Dendritic cell treated with granulocyte-macrophage colony-stimulating factor and Interleukin-4, amounts not matched to agents 40 ng/mL and 50 ng/mL, for 4 days (primary cell): ENCODE measurements around the gene SH3D21.
A peak's percentile ranks its signal among the peaks of the same experiment; 100 is the strongest.

Source experiments
- H3K27ac Mint-ChIP-seq: one replicate; pipeline ENCODE4 v1.8.0; 2022; ENCODE audit warnings: mild to moderate bottlenecking, mixed read lengths
- H3K27me3 Mint-ChIP-seq: one replicate; pipeline ENCODE4 v1.8.0; 2022; ENCODE audit warnings: mild to moderate bottlenecking, mixed read lengths
- H3K36me3 Mint-ChIP-seq: one replicate; pipeline ENCODE4 v1.8.0; 2022; ENCODE audit warnings: low read depth, mixed read lengths
- H3K4me1 Mint-ChIP-seq: one replicate; pipeline ENCODE4 v1.8.0; 2022; ENCODE audit warnings: low read depth, mixed read lengths
- H3K4me3 Mint-ChIP-seq: one replicate; pipeline ENCODE4 v1.8.0; 2022; ENCODE audit warnings: mild to moderate bottlenecking, moderate library complexity, mixed read lengths
- H3K9me3 Mint-ChIP-seq: one replicate; pipeline ENCODE4 v1.8.0; 2022; ENCODE audit warnings: mixed read lengths
- intact Hi-C: fragments of 100-400 bp; cut with micrococcal nuclease; formaldehyde crosslinking; loops from one replicate; pipeline ENCODE4 v1.15.0; 2022

SH3D21 gene

GRCh38 chr1:36327421-36328087, 21.4 kb downstream of the SH3D21 start:
- Mint-ChIP-seq H3K36me3 (no peaks in the 10 kb centered on the region), H3K4me1 (peaks cover 54% of the 10 kb centered on the region), H3K4me3 (no peak overlapping the region), H3K27ac (peak overlapping the region; percentile 39), H3K27me3 (peaks cover 41% of the 10 kb centered on the region), H3K9me3 (no peaks in the 10 kb centered on the region)
- intact Hi-C loops, result no loop called here

- Mint-ChIP-seq H3K36me3 (no peaks in the 10 kb centered on the region), H3K9me3 (no peaks in the 10 kb centered on the region), H3K27me3 (peaks cover 41% of the 10 kb centered on the region), H3K4me1 (peaks cover 54% of the 10 kb centered on the region), H3K4me3 (no peak overlapping the region), H3K27ac (peak overlapping the region; percentile 39)
- intact Hi-C loops, result no loop called here
Observed at GRCh38 chr1:36328088-36328480, 21.9 kb downstream of the SH3D21 start.

- Mint-ChIP-seq H3K27ac (peak overlapping the region; percentile 39), H3K9me3 (no peaks in the 10 kb centered on the region), H3K4me3 (no peak overlapping the region), H3K36me3 (no peaks in the 10 kb centered on the region), H3K4me1 (peaks cover 53% of the 10 kb centered on the region), H3K27me3 (peaks cover 41% of the 10 kb centered on the region)
- intact Hi-C loops, result no loop called here
Observed at GRCh38 chr1:36328713-36329112, 22.5 kb downstream of the SH3D21 start.

DNA sequence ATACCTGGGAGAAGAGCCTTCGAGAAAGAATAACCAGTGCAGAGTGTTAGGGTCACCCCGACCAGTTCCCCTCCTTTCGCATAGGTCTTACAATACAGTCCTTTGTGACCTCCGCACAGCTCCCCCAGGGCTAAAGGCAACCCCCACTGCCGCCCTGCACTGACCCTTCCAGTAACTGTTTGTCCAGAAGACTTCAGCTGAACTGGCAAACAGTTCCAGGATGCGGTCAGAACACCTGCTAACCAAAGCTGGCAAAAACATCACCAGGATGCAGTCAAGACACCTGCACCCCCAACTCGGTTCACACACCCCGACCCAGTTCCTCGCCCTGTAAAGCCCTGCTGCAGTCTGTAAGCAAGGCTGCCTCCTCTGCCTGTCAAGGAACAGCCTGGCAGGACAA, 23.6 kb downstream of the SH3D21 start:
- Mint-ChIP-seq H3K9me3 (no peaks in the 10 kb centered on the region), H3K36me3 (no peaks in the 10 kb centered on the region), H3K27ac (peak overlapping the region; percentile 18), H3K4me3 (no peak overlapping the region), H3K4me1 (peaks cover 42% of the 10 kb centered on the region), H3K27me3 (peaks cover 35% of the 10 kb centered on the region)
- intact Hi-C loops, result no loop called here

GRCh38 chr1:36330940-36331339, 24.8 kb downstream of the SH3D21 start:
- H3K4me1 Mint-ChIP-seq, result peaks cover 39% of the 10 kb centered on the region
- peak overlapping the region; percentile 18 for H3K27ac Mint-ChIP-seq
- no peaks in the 10 kb centered on the region for H3K9me3 Mint-ChIP-seq
- intact Hi-C loops, result no loop called here
- H3K27me3 Mint-ChIP-seq, result peaks cover 31% of the 10 kb centered on the region
- H3K36me3 Mint-ChIP-seq, result no peaks in the 10 kb centered on the region
- no peak overlapping the region for H3K4me3 Mint-ChIP-seq

- Mint-ChIP-seq H3K9me3 (no peaks in the 10 kb centered on the region), H3K4me3 (no peak overlapping the region), H3K27ac (peak overlapping the region; percentile 8), H3K27me3 (peaks cover under 1% of the 10 kb centered on the region), H3K4me1 (peaks cover 33% of the 10 kb centered on the region), H3K36me3 (peaks cover 49% of the 10 kb centered on the region)
- intact Hi-C loops, result no loop called here
Observed at GRCh38 chr1:36337830-36338229, 31.7 kb downstream of the SH3D21 start.

GRCh38 chr1:36339215-36339614, 33.0 kb downstream of the SH3D21 start:
- Mint-ChIP-seq H3K27me3 (no peaks in the 10 kb centered on the region), H3K4me1 (peaks cover 47% of the 10 kb centered on the region), H3K9me3 (no peaks in the 10 kb centered on the region), H3K36me3 (peaks cover 63% of the 10 kb centered on the region), H3K27ac (peak overlapping the region; percentile 53), H3K4me3 (no peak overlapping the region)
- intact Hi-C loops, result no loop called here

GRCh38 chr1:36339615-36340014, 33.4 kb downstream of the SH3D21 start:
- Mint-ChIP-seq H3K9me3 (no peaks in the 10 kb centered on the region), H3K4me3 (no peak overlapping the region), H3K36me3 (peaks cover 67% of the 10 kb centered on the region), H3K27ac (peak overlapping the region; percentile 53), H3K4me1 (peaks cover 51% of the 10 kb centered on the region), H3K27me3 (no peaks in the 10 kb centered on the region)
- intact Hi-C loops, result no loop called here

- intact Hi-C loops, result loop anchor here (1.0 kb wide), 1 partner anchor 28 kb away; no protein-coding TSS in a partner anchor
- Mint-ChIP-seq H3K27me3 (no peaks in the 10 kb centered on the region), H3K27ac (no peak overlapping the region), H3K36me3 (peaks cover 88% of the 10 kb centered on the region), H3K4me3 (no peak overlapping the region), H3K4me1 (peaks cover 57% of the 10 kb centered on the region), H3K9me3 (no peaks in the 10 kb centered on the region)
Observed at GRCh38 chr1:36341626-36342320, 35.6 kb downstream of the SH3D21 start.

- Mint-ChIP-seq H3K4me3 (no peak overlapping the region), H3K4me1 (peaks cover 57% of the 10 kb centered on the region), H3K36me3 (peaks cover 97% of the 10 kb centered on the region), H3K9me3 (no peaks in the 10 kb centered on the region), H3K27ac (peak overlapping the region; percentile 35), H3K27me3 (no peaks in the 10 kb centered on the region)
- intact Hi-C loops, result loop anchor here (1.0 kb wide), 2 partner anchors 27 to 78 kb away; no protein-coding TSS in a partner anchor
Observed at GRCh38 chr1:36342426-36343185, 36.4 kb downstream of the SH3D21 start.

- H3K27ac Mint-ChIP-seq, result peak overlapping the region; percentile 8
Observed at GRCh38 chr1:36343651-36344394, 37.7 kb downstream of the SH3D21 start.

GRCh38 chr1:36344395-36344680, 38.2 kb downstream of the SH3D21 start:
- Mint-ChIP-seq H3K9me3 (no peaks in the 10 kb centered on the region), H3K27me3 (no peaks in the 10 kb centered on the region), H3K27ac (peak overlapping the region; percentile 8), H3K36me3 (peaks cover 100% of the 10 kb centered on the region), H3K4me3 (no peak overlapping the region), H3K4me1 (peaks cover 54% of the 10 kb centered on the region)
- intact Hi-C loops, result no loop called here

More at GRCh38 chr1:36343651-36344394, 37.7 kb downstream of the SH3D21 start:
- intact Hi-C loops, result loop anchor here (1.0 kb wide), 1 partner anchor 76 kb away; no protein-coding TSS in a partner anchor
- no peaks in the 10 kb centered on the region for H3K27me3 Mint-ChIP-seq
- peaks cover 55% of the 10 kb centered on the region for H3K4me1 Mint-ChIP-seq
- no peak overlapping the region for H3K4me3 Mint-ChIP-seq
- peaks cover 100% of the 10 kb centered on the region for H3K36me3 Mint-ChIP-seq
- H3K9me3 Mint-ChIP-seq, result no peaks in the 10 kb centered on the region

DNA sequence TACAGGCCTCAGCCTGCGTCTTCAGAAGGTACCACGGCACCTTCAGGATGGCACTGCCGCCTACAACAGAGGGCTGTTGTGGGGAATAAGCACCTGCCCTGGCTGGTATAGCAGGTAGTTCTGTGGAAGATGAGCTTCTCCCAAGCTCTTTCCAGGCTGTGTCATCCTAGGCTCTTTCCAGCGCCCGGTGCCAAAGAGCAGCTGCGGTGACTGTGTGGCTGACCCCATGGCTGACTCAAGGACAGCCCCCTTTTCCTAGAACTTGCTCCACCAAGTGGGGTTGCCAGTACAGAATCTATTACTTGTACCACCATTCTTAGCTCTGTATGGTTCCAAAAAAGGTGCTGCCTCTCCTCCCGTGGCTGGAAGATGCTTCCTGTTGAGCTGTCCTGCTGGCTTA, 39.2 kb downstream of the SH3D21 start:
- peaks cover 99% of the 10 kb centered on the region for H3K36me3 Mint-ChIP-seq
- H3K27me3 Mint-ChIP-seq, result no peaks in the 10 kb centered on the region
- H3K4me1 Mint-ChIP-seq, result peaks cover 54% of the 10 kb centered on the region
- peak overlapping the region; percentile 8 for H3K27ac Mint-ChIP-seq
- no peaks in the 10 kb centered on the region for H3K9me3 Mint-ChIP-seq
- no peak overlapping the region for H3K4me3 Mint-ChIP-seq
- intact Hi-C loops, result no loop called here
